Naive thymus-derived CD4-positive, alpha-beta T cell (primary cell): ENCODE data around the gene EGFLAM. TPM values are rescaled to one million over a fixed set of nuclear protein-coding genes. Genes with fewer than 3 reads are reported as not detected.

Experiments
- ATAC-seq: fragments of 150-1000 bp; cut with Tn5 transposase; 2 replicates; pipeline ENCODE4 v1.10.0; 2021; ENCODE audit warnings: mild to moderate bottlenecking, moderate library complexity
- CTCF ChIA-PET: fragments of 350-600 bp; sonication (Branson Sonifier 250); formaldehyde crosslinking; loops from one replicate; lab custom pipeline; 2021; ENCODE audit warnings: antibody characterized with exemption; lab: Charles Lee
- POLR2A ChIA-PET: fragments of 350-600 bp; sonication (Branson Sonifier 250); formaldehyde crosslinking; loops from one replicate; lab custom pipeline; 2021; ENCODE audit warnings: antibody characterized with exemption, inconsistent platforms; lab: Charles Lee
- DNase-seq, 9 donors: peaks; one replicate each; pipeline versions ENCODE4 v3.0.0 to v3.0.0-alpha.2; 2020 to 2022; ENCODE audit warnings: mixed read lengths in 1 of 9
- H3K27ac ChIP-seq: one replicate; pipeline ENCODE4 v1.7.0; 2013; ENCODE audit warnings: mild to moderate bottlenecking, low read depth, low read length, moderate library complexity
- H3K27me3 ChIP-seq, 2 donors: one replicate each; pipeline ENCODE4 v1.7.0; 2013; ENCODE audit warnings: low read length in 2 of 2, mild to moderate bottlenecking in 2 of 2, moderate library complexity in 2 of 2; ENCODE audit not compliant: control insufficient read depth in 2 of 2, insufficient read depth in 2 of 2
- H3K36me3 ChIP-seq, 3 experiments: 1 replicate in 2 of 3; 2 replicates in 1 of 3; pipeline ENCODE4 v1.7.0; 2013; ENCODE audit warnings: low read length in 3 of 3, mild to moderate bottlenecking in 3 of 3, moderate library complexity in 1 of 3; ENCODE audit not compliant: insufficient read depth in 3 of 3, control insufficient read depth in 2 of 3
- H3K4me1 ChIP-seq, 2 donors: one replicate each; pipeline ENCODE4 v1.7.0; 2013; ENCODE audit warnings: low read length in 2 of 2, mild to moderate bottlenecking in 2 of 2, moderate library complexity in 1 of 2; ENCODE audit not compliant: control insufficient read depth in 2 of 2, insufficient read depth in 2 of 2
- H3K4me3 ChIP-seq: 2 replicates; pipeline ENCODE4 v1.7.0; 2013; ENCODE audit warnings: mild to moderate bottlenecking, low read length
- H3K9me3 ChIP-seq, 3 experiments: 1 replicate in 2 of 3; 2 replicates in 1 of 3; pipeline ENCODE4 v1.7.0; 2013; ENCODE audit warnings: low read length in 3 of 3; ENCODE audit not compliant: control insufficient read depth in 2 of 3
- H3K27ac Mint-ChIP-seq, 9 donors: one replicate each; pipeline ENCODE4 v1.8.0; 2020 to 2022; ENCODE audit warnings: mixed read lengths in 9 of 9, mild to moderate bottlenecking in 8 of 9, moderate library complexity in 5 of 9, inconsistent platforms in 2 of 9
- H3K27me3 Mint-ChIP-seq, 5 donors: one replicate each; pipeline ENCODE4 v1.8.0; 2021 to 2022; ENCODE audit warnings: mixed read lengths in 5 of 5, mild to moderate bottlenecking in 1 of 5
- H3K36me3 Mint-ChIP-seq, 5 donors: one replicate each; pipeline ENCODE4 v1.8.0; 2020 to 2022; ENCODE audit warnings: mixed read lengths in 5 of 5, mild to moderate bottlenecking in 3 of 5, inconsistent platforms in 1 of 5
- H3K4me1 Mint-ChIP-seq, 7 donors: one replicate each; pipeline ENCODE4 v1.8.0; 2020 to 2022; ENCODE audit warnings: mixed read lengths in 7 of 7, mild to moderate bottlenecking in 3 of 7, inconsistent platforms in 1 of 7
- H3K4me3 Mint-ChIP-seq, 10 donors: one replicate each; pipeline ENCODE4 v1.8.0; 2020 to 2022; ENCODE audit warnings: mild to moderate bottlenecking in 10 of 10, mixed read lengths in 10 of 10, moderate library complexity in 6 of 10, inconsistent platforms in 2 of 10
- H3K9me3 Mint-ChIP-seq, 11 donors: one replicate each; pipeline ENCODE4 v1.8.0; 2020 to 2022; ENCODE audit warnings: mixed read lengths in 11 of 11, mild to moderate bottlenecking in 4 of 11, inconsistent platforms in 1 of 11, moderate library complexity in 1 of 11
- intact Hi-C, 2 donors: fragments of 100-400 bp; cut with micrococcal nuclease; formaldehyde crosslinking; loops; one replicate each; pipeline ENCODE4 v1.15.1; 2023
- polyA plus RNA-seq, 2 donors: library from polyadenylated mRNA; unstranded; fragments of 300-500 nt; fragmentation: Illumina TruSeq; gene quantifications; one replicate each; pipeline ENCODE4 v1.2.3, GENCODE V29; 2021
- total RNA-seq, 6 experiments: library from RNA in 5 of 6; stranded (reverse) in 5 of 6; gene quantifications; 1 replicate in 5 of 6; 2 replicates in 1 of 6; pipeline ENCODE4 v1.2.3 and lab custom pipeline; 2021 to 2026

Gene EGFLAM
- total and polyA plus RNA-seq, 7 experiments from 2014 or later = not detected

DNA sequence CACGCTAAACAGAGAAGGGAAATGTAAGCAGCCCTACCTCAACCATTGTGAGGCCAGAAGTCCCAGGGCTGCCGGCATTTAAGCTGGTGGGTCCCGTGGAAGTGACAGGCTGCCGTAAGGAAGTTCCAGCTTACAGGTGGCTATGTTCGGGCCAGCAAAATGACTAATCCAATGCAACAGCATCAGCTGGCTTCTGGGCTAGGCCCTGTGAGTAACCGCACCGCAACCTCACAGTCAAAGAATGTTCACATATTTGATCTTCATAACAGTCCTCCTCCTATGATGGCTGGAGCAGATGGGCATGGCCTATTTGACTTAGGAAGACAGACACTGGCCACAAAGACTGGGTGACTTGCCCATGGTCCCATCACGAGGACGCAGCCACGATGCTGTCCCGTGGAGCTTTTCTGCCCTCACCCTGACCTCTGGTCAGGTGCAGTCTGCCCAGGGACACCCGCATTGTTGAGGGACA is 209.9 kb downstream of the EGFLAM start:
- ATAC-seq (no peak), DNase-seq (no peak)
- ChIA-PET CTCF (interaction anchor here (0.6 kb wide), 1 partner anchor 349 kb away, joined by 3 read pairs; no protein-coding TSS in a partner anchor), POLR2A (no interaction called here)
- Histone ChIP-seq H3K4me1 (no peaks in the 10 kb centered on the region), H3K27me3 (no peaks in the 10 kb centered on the region), H3K4me3 (no peak overlapping the region), H3K9me3 (no peaks in the 10 kb centered on the region), H3K27ac (no peak overlapping the region), H3K36me3 (no peaks in the 10 kb centered on the region)
- Mint-ChIP-seq H3K27me3 (peaks cover 23 to 42% (median 37%) of the 10 kb centered on the region in 5 donors), H3K36me3 (no peaks in the 10 kb centered on the region), H3K27ac (no peak overlapping the region), H3K9me3 (no peaks in the 10 kb centered on the region), H3K4me1 (no peaks in the 10 kb centered on the region), H3K4me3 (no peak overlapping the region)
- intact Hi-C loops = no loop called here

DNA sequence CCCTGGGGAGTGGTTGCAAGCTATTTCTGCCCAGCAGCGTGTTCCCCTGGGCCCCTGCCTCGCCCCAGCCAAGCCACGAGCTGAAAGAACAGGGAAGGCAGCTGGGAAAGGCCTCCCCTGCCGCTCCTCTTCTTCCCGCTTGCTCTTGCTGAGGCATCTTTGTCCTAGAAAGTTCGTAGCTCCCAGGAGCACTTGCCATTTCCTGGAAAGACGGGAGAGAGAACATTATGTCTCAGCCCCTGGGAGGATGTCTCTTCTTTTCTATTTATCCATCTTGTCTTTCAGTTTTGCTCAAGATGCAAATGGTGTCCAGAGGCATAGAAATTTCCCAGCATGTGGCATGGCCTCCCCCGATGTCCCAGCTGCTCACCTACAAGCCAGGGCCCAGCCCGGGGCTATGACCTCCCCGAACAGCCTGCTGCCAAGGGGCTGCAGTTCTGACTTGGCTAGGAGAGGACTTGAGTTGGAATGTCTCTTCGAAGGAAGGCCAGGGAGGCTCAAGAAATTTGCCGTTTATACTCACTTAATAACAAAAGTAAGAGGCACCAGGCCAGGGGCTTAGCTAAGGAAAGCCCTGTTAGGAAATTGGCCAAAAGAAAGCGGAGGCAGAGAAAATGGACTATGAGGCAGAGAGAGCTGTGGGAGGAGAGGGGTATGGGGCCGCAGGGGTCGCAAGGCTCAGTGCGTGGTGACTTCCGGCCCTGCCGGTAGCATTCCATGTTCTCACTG is 210.8 kb downstream of the EGFLAM start:
- Histone ChIP-seq H3K4me1 (no peaks in the 10 kb centered on the region), H3K27ac (no peak overlapping the region), H3K9me3 (no peaks in the 10 kb centered on the region), H3K4me3 (no peak overlapping the region), H3K27me3 (no peaks in the 10 kb centered on the region), H3K36me3 (no peaks in the 10 kb centered on the region)
- intact Hi-C loops = no loop called here
- ChIA-PET POLR2A (no interaction called here), CTCF (no interaction called here)
- Mint-ChIP-seq H3K36me3 (no peaks in the 10 kb centered on the region), H3K27me3 (peaks cover 30 to 45% (median 38%) of the 10 kb centered on the region in 5 donors), H3K9me3 (no peaks in the 10 kb centered on the region), H3K4me3 (no peak overlapping the region), H3K27ac (no peak overlapping the region), H3K4me1 (no peaks in the 10 kb centered on the region)
- ATAC-seq = no peak
- DNase-seq = no peak

DNA sequence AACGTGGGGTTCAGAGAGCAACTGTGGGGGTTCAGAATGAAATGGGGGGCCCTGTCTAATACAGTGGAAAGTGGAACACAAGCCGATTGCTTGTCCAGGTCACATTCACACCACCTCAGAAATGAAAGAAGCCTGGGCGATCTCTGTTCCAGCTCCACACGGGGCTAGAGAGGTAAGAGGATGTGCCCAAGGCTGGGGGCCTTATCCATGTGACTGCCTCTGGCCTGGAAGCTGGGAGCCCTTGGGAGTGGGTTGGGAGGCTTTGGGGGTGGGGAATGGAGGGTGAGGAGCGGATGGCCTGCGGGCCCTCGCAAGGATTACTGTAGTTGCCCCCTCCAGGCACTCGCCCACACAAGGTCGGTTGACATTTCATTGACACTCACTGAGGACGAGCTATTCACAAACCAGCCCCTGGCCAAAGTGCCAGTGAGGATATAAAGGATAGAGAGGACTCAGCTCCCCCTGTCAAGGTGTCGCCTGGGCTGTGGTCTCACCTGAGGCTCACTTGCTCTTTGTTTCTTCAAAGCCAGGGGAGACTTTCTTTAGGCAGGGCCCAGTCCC is 211.4 kb downstream of the EGFLAM start:
- intact Hi-C loops = no loop called here
- no peak for DNase-seq
- Mint-ChIP-seq H3K27ac (no peak overlapping the region), H3K36me3 (no peaks in the 10 kb centered on the region), H3K4me3 (no peak overlapping the region), H3K4me1 (no peaks in the 10 kb centered on the region), H3K27me3 (peaks cover 33 to 51% (median 43%) of the 10 kb centered on the region in 5 donors), H3K9me3 (no peaks in the 10 kb centered on the region)
- ATAC-seq = no peak
- Histone ChIP-seq H3K27me3 (no peaks in the 10 kb centered on the region), H3K9me3 (no peaks in the 10 kb centered on the region), H3K4me1 (no peaks in the 10 kb centered on the region), H3K36me3 (no peaks in the 10 kb centered on the region), H3K27ac (no peak overlapping the region), H3K4me3 (no peak overlapping the region)
- ChIA-PET CTCF (no interaction called here), POLR2A (no interaction called here)

DNA sequence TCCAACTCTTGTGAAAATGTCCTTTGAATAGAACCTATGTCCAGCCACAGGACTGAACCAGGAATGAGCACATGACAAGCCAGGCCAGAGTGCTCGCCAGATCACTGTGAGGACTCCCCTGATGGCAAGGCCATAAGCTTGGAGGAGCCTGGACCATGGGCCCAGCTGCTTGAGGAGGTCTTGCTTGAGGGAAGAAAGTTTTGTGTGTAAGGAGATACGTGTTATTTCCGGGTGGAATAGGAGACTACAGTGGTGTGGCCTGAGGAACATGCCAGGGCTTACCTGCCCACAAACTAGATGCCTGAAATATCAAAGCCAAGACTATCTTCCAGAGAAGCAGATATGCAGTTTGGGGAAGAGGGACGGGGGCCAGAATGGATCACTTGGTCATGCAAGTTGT is 213.3 kb downstream of the EGFLAM start:
- no peaks in the 10 kb centered on the region for H3K27me3 ChIP-seq
- Mint-ChIP-seq H3K4me3 (no peak overlapping the region), H3K27ac (no peak overlapping the region), H3K27me3 (peaks cover 40 to 57% (median 54%) of the 10 kb centered on the region in 5 donors), H3K4me1 (no peaks in the 10 kb centered on the region), H3K36me3 (no peaks in the 10 kb centered on the region), H3K9me3 (no peaks in the 10 kb centered on the region)
- CTCF ChIA-PET = no interaction called here
- no peaks in the 10 kb centered on the region for H3K4me1 ChIP-seq
- ATAC-seq (no peak), DNase-seq (no peak)
- no peaks in the 10 kb centered on the region for H3K36me3 ChIP-seq
- POLR2A ChIA-PET = no interaction called here
- H3K4me3 ChIP-seq = no peak overlapping the region
- no peak overlapping the region for H3K27ac ChIP-seq
- intact Hi-C loops = no loop called here
- no peaks in the 10 kb centered on the region for H3K9me3 ChIP-seq

GRCh38 chr5:38472541-38472940 is 214.2 kb downstream of the EGFLAM start:
- no peaks in the 10 kb centered on the region for H3K27me3 ChIP-seq
- CTCF ChIA-PET = no interaction called here

GRCh38 chr5:38473008-38473407 is 214.6 kb downstream of the EGFLAM start:
- peaks cover 52 to 61% (median 59%) of the 10 kb centered on the region in 5 donors for H3K27me3 Mint-ChIP-seq
- POLR2A ChIA-PET = no interaction called here

More at GRCh38 chr5:38472541-38472940, 214.2 kb downstream of the EGFLAM start:
- no peak overlapping the region for H3K27ac Mint-ChIP-seq
- no peaks in the 10 kb centered on the region for H3K9me3 Mint-ChIP-seq
- ATAC-seq (no peak), DNase-seq (no peak)
- Histone ChIP-seq H3K36me3 (no peaks in the 10 kb centered on the region), H3K4me1 (no peaks in the 10 kb centered on the region), H3K9me3 (no peaks in the 10 kb centered on the region), H3K27ac (no peak overlapping the region), H3K4me3 (no peak overlapping the region)
- H3K36me3 Mint-ChIP-seq = no peaks in the 10 kb centered on the region
- H3K27me3 Mint-ChIP-seq = peaks cover 48 to 61% (median 59%) of the 10 kb centered on the region in 5 donors
- POLR2A ChIA-PET = no interaction called here
- intact Hi-C loops = no loop called here
- H3K4me3 Mint-ChIP-seq = no peak overlapping the region
- no peaks in the 10 kb centered on the region for H3K4me1 Mint-ChIP-seq

More at GRCh38 chr5:38473008-38473407, 214.6 kb downstream of the EGFLAM start:
- no peaks in the 10 kb centered on the region for H3K36me3 ChIP-seq
- H3K36me3 Mint-ChIP-seq = no peaks in the 10 kb centered on the region
- H3K27me3 ChIP-seq = no peaks in the 10 kb centered on the region
- no peaks in the 10 kb centered on the region for H3K9me3 Mint-ChIP-seq
- H3K27ac Mint-ChIP-seq = no peak overlapping the region
- H3K9me3 ChIP-seq = no peaks in the 10 kb centered on the region
- H3K4me1 ChIP-seq = no peaks in the 10 kb centered on the region
- no peak overlapping the region for H3K4me3 Mint-ChIP-seq
- intact Hi-C loops = no loop called here
- no peak overlapping the region for H3K4me3 ChIP-seq
- H3K4me1 Mint-ChIP-seq = no peaks in the 10 kb centered on the region
- DNase-seq (no peak), ATAC-seq (no peak)
- CTCF ChIA-PET = no interaction called here
- H3K27ac ChIP-seq = no peak overlapping the region
